Stomach (tissue), 4 donors: Measurements from ENCODE around the gene TMEM139.

ENCODE experiments used
- CTCF ChIP-seq, 7 experiments: fragments of 450-650 bp in 4 of 7; fragments of 200-600 bp in 3 of 7; sonication (generic) in 3 of 7; IDR thresholded peaks; one replicate each; pipeline ENCODE4 v1.5.1; 2016 to 2019; ENCODE audit warnings: antibody characterized with exemption in 7 of 7, control low read depth in 2 of 7, mild to moderate bottlenecking in 1 of 7
- EP300 ChIP-seq: sonication (generic); formaldehyde crosslinking; IDR thresholded peaks from one replicate; pipeline ENCODE4 v1.6.1; 2017; ENCODE audit warnings: antibody characterized with exemption
- POLR2A ChIP-seq, 4 donors: fragments of 450-650 bp; IDR thresholded peaks; one replicate each; pipeline ENCODE4 v1.6.1; 2016; ENCODE audit warnings: antibody characterized with exemption in 4 of 4, control low read depth in 2 of 4, mild to moderate bottlenecking in 1 of 4, moderate library complexity in 1 of 4
- POLR2AphosphoS5 ChIP-seq, 3 donors: sonication (generic); formaldehyde crosslinking; IDR thresholded peaks; one replicate each; pipeline ENCODE4 v1.6.1; 2016; ENCODE audit warnings: antibody characterized with exemption in 3 of 3

- no peak for TF ChIP-seq POLR2A (IDR thresholded peaks at IDR 0.05)
- no peak for TF ChIP-seq CTCF (IDR thresholded peaks at IDR 0.05)
- TF ChIP-seq POLR2AphosphoS5 (IDR thresholded peaks at IDR 0.05) = no peak
- no peak for TF ChIP-seq EP300
These were observed 49.5 kb downstream of the TMEM139 start for GRCh38 chr7:143334244-143334643.
